ENCODE measurements around the gene GPRC5C. TPM values are rescaled to one million over a fixed set of nuclear protein-coding genes. Genes with fewer than 3 reads are reported as not detected.

GPRC5C gene
- total and polyA plus RNA-seq, 2 donors (not counting 3 experiments of a cell fraction or from before 2014, with no cell fraction given) = not detected

DNA sequence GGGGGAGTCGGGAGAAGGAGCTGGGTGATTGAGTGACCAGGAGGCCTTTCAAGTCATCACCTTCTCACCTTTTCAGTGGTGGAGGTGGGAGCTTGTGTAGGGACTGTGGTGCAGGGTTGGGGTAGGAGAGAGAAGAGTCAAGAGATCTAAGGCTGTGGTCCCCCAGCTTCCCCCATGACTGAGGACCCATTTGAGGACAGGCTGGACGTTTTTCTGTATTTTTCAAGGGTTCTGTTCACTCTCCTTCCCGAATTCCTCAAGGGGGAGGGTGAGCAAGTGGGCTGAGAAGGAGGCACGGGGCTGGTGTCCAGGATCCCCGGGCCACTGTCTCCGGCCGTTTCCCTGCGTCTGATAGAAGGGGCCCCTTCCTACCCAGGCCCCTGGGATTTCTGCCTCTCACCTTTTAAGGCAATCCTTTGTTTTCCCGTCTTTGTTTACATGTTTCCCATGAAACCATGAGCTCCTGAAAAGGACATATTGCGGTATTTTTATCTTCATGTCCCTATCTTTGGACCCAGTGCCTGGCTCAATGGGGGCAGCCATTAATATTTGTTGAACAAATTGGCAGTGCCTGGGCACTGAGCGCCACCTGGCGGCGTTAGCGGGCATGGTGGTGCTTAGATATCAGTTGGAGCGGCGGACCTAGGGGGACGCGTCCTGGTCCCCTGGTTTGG lies 25.4 kb downstream of the GPRC5C start:
- H3K27me3 ChIP-seq (ENCODE audit: control insufficient read depth in 2 of 2, insufficient read depth in 2 of 2, low read length in 2 of 2) = no peaks in the 10 kb centered on the region
- peak; percentile 44 for DNase-seq (ENCODE audit: low read depth, low spot score)
- no peak overlapping the region for H3K9ac ChIP-seq (replicated peaks; ENCODE audit: extremely low read depth, insufficient read depth, low read length)
- H3K27ac ChIP-seq (ENCODE audit: insufficient read depth, low read depth, low read length) = no peak overlapping the region
- no peaks in the 10 kb centered on the region for H3K9me1 ChIP-seq (replicated peaks; ENCODE audit: control insufficient read depth, extremely low read depth, insufficient read depth, low read length)
- no peaks in the 10 kb centered on the region for H4K20me1 ChIP-seq (replicated peaks; ENCODE audit: control insufficient read depth, extremely low read depth, insufficient read depth, low read length)
- no peak overlapping the region for H3K4me3 ChIP-seq (replicated peaks in 1 of 3; ENCODE audit: insufficient read depth in 1 of 3, low read depth in 1 of 3, low read length in 3 of 3)
- H3K4me1 ChIP-seq (ENCODE audit: control insufficient read depth, extremely low read depth, insufficient read depth, low read length) = peaks cover 3% of the 10 kb centered on the region
- TF ChIP-seq MYC (IDR thresholded peaks at IDR 0.05; ENCODE audit: low read depth, low read length) (no peak), EZH2 (IDR thresholded peaks at IDR 0.05; ENCODE audit: borderline replicate concordance, low read depth, low read length, severe bottlenecking) (no peak)
- TF ChIP-seq, protein P1, sequence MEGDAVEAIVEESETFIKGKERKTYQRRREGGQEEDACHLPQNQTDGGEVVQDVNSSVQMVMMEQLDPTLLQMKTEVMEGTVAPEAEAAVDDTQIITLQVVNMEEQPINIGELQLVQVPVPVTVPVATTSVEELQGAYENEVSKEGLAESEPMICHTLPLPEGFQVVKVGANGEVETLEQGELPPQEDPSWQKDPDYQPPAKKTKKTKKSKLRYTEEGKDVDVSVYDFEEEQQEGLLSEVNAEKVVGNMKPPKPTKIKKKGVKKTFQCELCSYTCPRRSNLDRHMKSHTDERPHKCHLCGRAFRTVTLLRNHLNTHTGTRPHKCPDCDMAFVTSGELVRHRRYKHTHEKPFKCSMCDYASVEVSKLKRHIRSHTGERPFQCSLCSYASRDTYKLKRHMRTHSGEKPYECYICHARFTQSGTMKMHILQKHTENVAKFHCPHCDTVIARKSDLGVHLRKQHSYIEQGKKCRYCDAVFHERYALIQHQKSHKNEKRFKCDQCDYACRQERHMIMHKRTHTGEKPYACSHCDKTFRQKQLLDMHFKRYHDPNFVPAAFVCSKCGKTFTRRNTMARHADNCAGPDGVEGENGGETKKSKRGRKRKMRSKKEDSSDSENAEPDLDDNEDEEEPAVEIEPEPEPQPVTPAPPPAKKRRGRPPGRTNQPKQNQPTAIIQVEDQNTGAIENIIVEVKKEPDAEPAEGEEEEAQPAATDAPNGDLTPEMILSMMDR (IDR thresholded peaks at IDR 0.05; ENCODE audit: extremely low read depth in 1 of 2, insufficient read depth in 1 of 2, low read depth in 1 of 2, low read length in 2 of 2) = peak; percentile 88 to 89
- CTCF ChIA-PET = interaction anchor here (0.9 to 9.2 kb wide), 10 partner anchors 9 to 257 kb away, joined by 3 to 221 read pairs (median 6); partner anchors contain the start of gene RPL38
- H3K36me3 ChIP-seq (ENCODE audit: control insufficient read depth in 2 of 2, extremely low read depth in 1 of 2, insufficient read depth in 2 of 2, low read length in 2 of 2) = no peaks in the 10 kb centered on the region
- BruUV-seq (replicated peaks) = no TSS peak
- H2AFZ ChIP-seq (ENCODE audit: low read depth, low read length) = no peak overlapping the region
- dilution Hi-C loops (cut with MboI; ENCODE audit: extremely low pct_ligation_motif_present, low sequenced_read_pairs) = no loop called here
- intact Hi-C loops (cut with micrococcal nuclease) = loop anchor here (1.0 kb wide), 4 partner anchors 78 to 247 kb away; no protein-coding TSS in a partner anchor
- POLR2A ChIA-PET = no interaction called here
- no peaks in the 10 kb centered on the region for H3K9me3 ChIP-seq (replicated peaks; ENCODE audit: control insufficient read depth, insufficient read depth, low read length)
- H3K4me2 ChIP-seq (ENCODE audit: insufficient read depth, low read length) = no peak overlapping the region
- FAIRE-seq = no peak
- H3K79me2 ChIP-seq (ENCODE audit: control insufficient read depth, insufficient read depth, low read length) = no peaks in the 10 kb centered on the region

- Histone ChIP-seq H3K9me3 (replicated peaks; ENCODE audit: control insufficient read depth, insufficient read depth, low read length) (no peaks in the 10 kb centered on the region), H3K27ac (ENCODE audit: insufficient read depth, low read depth, low read length) (no peak overlapping the region), H3K79me2 (ENCODE audit: control insufficient read depth, insufficient read depth, low read length) (no peaks in the 10 kb centered on the region), H3K36me3 (ENCODE audit: control insufficient read depth in 2 of 2, extremely low read depth in 1 of 2, insufficient read depth in 2 of 2, low read length in 2 of 2) (no peaks in the 10 kb centered on the region), H3K4me3 (replicated peaks in 1 of 3; ENCODE audit: insufficient read depth in 1 of 3, low read depth in 1 of 3, low read length in 3 of 3) (no peak overlapping the region), H4K20me1 (replicated peaks; ENCODE audit: control insufficient read depth, extremely low read depth, insufficient read depth, low read length) (no peaks in the 10 kb centered on the region), H3K9me1 (replicated peaks; ENCODE audit: control insufficient read depth, extremely low read depth, insufficient read depth, low read length) (no peaks in the 10 kb centered on the region), H2AFZ (ENCODE audit: low read depth, low read length) (no peak overlapping the region), H3K27me3 (ENCODE audit: control insufficient read depth in 2 of 2, insufficient read depth in 2 of 2, low read length in 2 of 2) (no peaks in the 10 kb centered on the region), H3K9ac (replicated peaks; ENCODE audit: extremely low read depth, insufficient read depth, low read length) (no peak overlapping the region), H3K4me2 (ENCODE audit: insufficient read depth, low read length) (no peak overlapping the region), H3K4me1 (ENCODE audit: control insufficient read depth, extremely low read depth, insufficient read depth, low read length) (peaks cover 3% of the 10 kb centered on the region)
- DNase-seq (ENCODE audit: low read depth, low spot score) (no peak), FAIRE-seq (no peak)
- dilution Hi-C loops (cut with MboI; ENCODE audit: extremely low pct_ligation_motif_present, low sequenced_read_pairs) = no loop called here
- BruUV-seq (replicated peaks) = no TSS peak
- intact Hi-C loops (cut with micrococcal nuclease) = loop anchor here (1.0 kb wide), 5 partner anchors 36 to 247 kb away; no protein-coding TSS in a partner anchor
- CTCF ChIA-PET = interaction anchor here (1.1 to 9.2 kb wide), 8 partner anchors 10 to 254 kb away, joined by 3 to 221 read pairs (median 8); partner anchors contain the start of gene RPL38
- POLR2A ChIA-PET = no interaction called here
- TF ChIP-seq JUN (IDR thresholded peaks at IDR 0.05; ENCODE audit: borderline replicate concordance, insufficient read depth, insufficient read length, low read depth) (no peak), MYC (IDR thresholded peaks at IDR 0.05; ENCODE audit: low read depth, low read length) (no peak), POLR2AphosphoS5 (IDR thresholded peaks at IDR 0.05; ENCODE audit: insufficient read depth, low read depth, low read length) (no peak), EZH2 (IDR thresholded peaks at IDR 0.05; ENCODE audit: borderline replicate concordance, low read depth, low read length, severe bottlenecking) (no peak), POLR2A (IDR thresholded peaks at IDR 0.05; ENCODE audit: low read depth, low read length) (no peak), FOS (IDR thresholded peaks at IDR 0.05; ENCODE audit: borderline replicate concordance, insufficient read depth, low read length) (no peak), GATA2 (IDR thresholded peaks at IDR 0.05; ENCODE audit: insufficient read depth, insufficient read length, low read depth, low read length) (no peak)
- TF ChIP-seq, protein P1 (IDR thresholded peaks at IDR 0.05; ENCODE audit: extremely low read depth in 1 of 2, insufficient read depth in 1 of 2, low read depth in 1 of 2, low read length in 2 of 2) = no peak
- TF ChIP-seq, protein P2, sequence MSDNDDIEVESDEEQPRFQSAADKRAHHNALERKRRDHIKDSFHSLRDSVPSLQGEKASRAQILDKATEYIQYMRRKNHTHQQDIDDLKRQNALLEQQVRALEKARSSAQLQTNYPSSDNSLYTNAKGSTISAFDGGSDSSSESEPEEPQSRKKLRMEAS (IDR thresholded peaks at IDR 0.05; ENCODE audit: insufficient read depth, insufficient read length) = no peak
Observed at GRCh38 chr17:74457820-74458166, 25.9 kb downstream of the GPRC5C start.
